Activated B cell treated with CpG ODN at 0.5 μM for 24 hours (primary cell): ENCODE data around the gene SASH1. TPM values are rescaled to one million over a fixed set of nuclear protein-coding genes. Genes with fewer than 3 reads are reported as not detected.

ENCODE experiments used
- ATAC-seq: fragments of 200-7000 bp; cut with Tn5 transposase; one replicate; pipeline ENCODE4 v1.10.0; 2021; ENCODE audit warnings: low read depth, mild to moderate bottlenecking, moderate library complexity
- CTCF ChIA-PET: fragments of 350-600 bp; sonication (Branson Sonifier 250); formaldehyde crosslinking; loops from one replicate; lab custom pipeline; 2021; ENCODE audit warnings: antibody characterized with exemption; lab: Charles Lee
- POLR2A ChIA-PET: fragments of 350-600 bp; sonication (Branson Sonifier 250); formaldehyde crosslinking; loops from one replicate; lab custom pipeline; 2021; ENCODE audit warnings: antibody characterized with exemption; lab: Charles Lee
- DNase-seq: peaks from one replicate; pipeline ENCODE4 v3.0.0; 2022
- H3K27ac Mint-ChIP-seq: one replicate; pipeline ENCODE4 v1.8.0; 2020; ENCODE audit warnings: mixed read lengths
- H3K27me3 Mint-ChIP-seq: one replicate; pipeline ENCODE4 v1.8.0; 2021; ENCODE audit warnings: mixed read lengths
- H3K36me3 Mint-ChIP-seq: one replicate; pipeline ENCODE4 v1.8.0; 2021; ENCODE audit warnings: low read depth, mixed read lengths
- H3K4me1 Mint-ChIP-seq: one replicate; pipeline ENCODE4 v1.8.0; 2021; ENCODE audit warnings: mixed read lengths
- H3K4me3 Mint-ChIP-seq: one replicate; pipeline ENCODE4 v1.8.0; 2020; ENCODE audit warnings: mild to moderate bottlenecking, mixed read lengths
- H3K9me3 Mint-ChIP-seq: one replicate; pipeline ENCODE4 v1.8.0; 2020; ENCODE audit warnings: mixed read lengths
- intact Hi-C: fragments of 100-400 bp; cut with micrococcal nuclease; formaldehyde crosslinking; loops from one replicate; pipeline ENCODE4 v1.15.1; 2024
- total RNA-seq: library from RNA; stranded (reverse); gene quantifications from 2 replicates; pipeline ENCODE4 v1.2.3, GENCODE V29; 2022
- TF ChIP-seq, protein P1 (sequence below): fragments of 200-600 bp; IDR thresholded peaks from one replicate; pipeline ENCODE4 v1.8.0; 2022; ENCODE audit warnings: antibody characterized with exemption, mild to moderate bottlenecking

Gene SASH1
- 0.39 and 0.49 TPM in 2 replicates for total RNA-seq

GRCh38 chr6:148342350-148343046, at the start of gene SASH1:
Gene SASH1 (plus strand): TSS chr6:148342838. CDS start chr6:148343068, 230 bp downstream.
- H3K4me1 Mint-ChIP-seq = peaks cover 13% of the 10 kb centered on the region
- peaks cover 40% of the 10 kb centered on the region for H3K27me3 Mint-ChIP-seq
- TF ChIP-seq, protein P1, sequence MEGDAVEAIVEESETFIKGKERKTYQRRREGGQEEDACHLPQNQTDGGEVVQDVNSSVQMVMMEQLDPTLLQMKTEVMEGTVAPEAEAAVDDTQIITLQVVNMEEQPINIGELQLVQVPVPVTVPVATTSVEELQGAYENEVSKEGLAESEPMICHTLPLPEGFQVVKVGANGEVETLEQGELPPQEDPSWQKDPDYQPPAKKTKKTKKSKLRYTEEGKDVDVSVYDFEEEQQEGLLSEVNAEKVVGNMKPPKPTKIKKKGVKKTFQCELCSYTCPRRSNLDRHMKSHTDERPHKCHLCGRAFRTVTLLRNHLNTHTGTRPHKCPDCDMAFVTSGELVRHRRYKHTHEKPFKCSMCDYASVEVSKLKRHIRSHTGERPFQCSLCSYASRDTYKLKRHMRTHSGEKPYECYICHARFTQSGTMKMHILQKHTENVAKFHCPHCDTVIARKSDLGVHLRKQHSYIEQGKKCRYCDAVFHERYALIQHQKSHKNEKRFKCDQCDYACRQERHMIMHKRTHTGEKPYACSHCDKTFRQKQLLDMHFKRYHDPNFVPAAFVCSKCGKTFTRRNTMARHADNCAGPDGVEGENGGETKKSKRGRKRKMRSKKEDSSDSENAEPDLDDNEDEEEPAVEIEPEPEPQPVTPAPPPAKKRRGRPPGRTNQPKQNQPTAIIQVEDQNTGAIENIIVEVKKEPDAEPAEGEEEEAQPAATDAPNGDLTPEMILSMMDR = no peak
- ChIA-PET CTCF (no interaction called here), POLR2A (no interaction called here)
- intact Hi-C loops = no loop called here
- DNase-seq = peak; percentile 21
- no peak within 1 kb of the TSS for H3K27ac Mint-ChIP-seq
- no peaks in the 10 kb centered on the region for H3K9me3 Mint-ChIP-seq
- peak within 1 kb of the TSS; percentile 76 for H3K4me3 Mint-ChIP-seq
- peak; percentile 37 for ATAC-seq
- no peaks in the 10 kb centered on the region for H3K36me3 Mint-ChIP-seq

DNA sequence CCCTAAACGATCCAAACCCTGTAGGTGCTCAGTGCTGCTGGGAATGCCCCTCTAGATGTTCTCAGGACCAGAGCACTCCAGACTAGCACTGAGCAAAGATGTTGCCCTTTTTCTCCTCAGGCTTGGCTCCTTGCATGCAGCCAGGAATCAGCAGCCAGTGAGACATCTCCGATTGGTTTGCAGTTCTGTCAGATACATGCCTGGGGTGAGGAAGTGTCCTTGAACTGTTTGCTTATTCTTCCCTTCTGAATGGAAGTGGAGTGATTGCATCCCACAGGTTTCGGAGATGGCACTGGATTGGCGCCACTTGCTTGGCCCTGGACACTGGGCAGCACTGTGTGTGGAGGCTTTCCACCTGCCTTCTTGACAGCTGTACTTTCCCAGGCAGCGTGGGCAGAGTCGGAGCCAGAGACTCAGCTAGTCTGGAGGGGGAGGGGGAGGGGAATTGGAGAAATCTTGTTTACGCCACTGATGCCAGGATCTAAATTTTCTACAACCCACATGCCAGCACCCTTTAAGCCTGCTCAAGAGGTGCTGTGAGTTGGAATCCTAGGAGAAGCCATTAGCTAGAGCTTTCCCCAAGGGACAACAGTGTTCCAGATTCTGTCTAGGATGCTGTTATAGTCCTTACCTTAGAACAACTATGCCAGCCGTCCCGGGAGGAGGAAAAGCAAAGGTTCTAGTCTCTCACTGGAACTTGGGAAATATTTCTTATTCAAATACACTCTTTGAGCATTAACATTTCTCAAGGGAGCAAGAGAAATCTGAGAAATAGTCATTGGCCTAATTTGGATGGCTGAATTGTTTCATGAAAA, 49.2 kb upstream of the SASH1 start:
- intact Hi-C loops = no loop called here
- peaks cover 13% of the 10 kb centered on the region for H3K27me3 Mint-ChIP-seq
- H3K36me3 Mint-ChIP-seq = no peaks in the 10 kb centered on the region
- no peak overlapping the region for H3K27ac Mint-ChIP-seq
- no peak for ATAC-seq
- H3K4me1 Mint-ChIP-seq = no peaks in the 10 kb centered on the region
- TF ChIP-seq, protein P1 = no peak
- H3K9me3 Mint-ChIP-seq = no peaks in the 10 kb centered on the region
- no peak for DNase-seq
- CTCF ChIA-PET = no interaction called here
- POLR2A ChIA-PET = interaction anchor here (0.5 kb wide), 1 partner anchor 43 kb away, joined by 6 read pairs; no protein-coding TSS in a partner anchor
- H3K4me3 Mint-ChIP-seq = no peak overlapping the region

GRCh38 chr6:148294059-148294458, 48.6 kb upstream of the SASH1 start:
- intact Hi-C loops = no loop called here
- TF ChIP-seq, protein P1 = no peak
- POLR2A ChIA-PET = interaction anchor here (0.5 kb wide), 1 partner anchor 42 kb away, joined by 6 read pairs; no protein-coding TSS in a partner anchor
- peaks cover 13% of the 10 kb centered on the region for H3K27me3 Mint-ChIP-seq
- H3K36me3 Mint-ChIP-seq = no peaks in the 10 kb centered on the region
- no peak overlapping the region for H3K27ac Mint-ChIP-seq
- CTCF ChIA-PET = no interaction called here
- H3K4me1 Mint-ChIP-seq = no peaks in the 10 kb centered on the region
- no peaks in the 10 kb centered on the region for H3K9me3 Mint-ChIP-seq
- ATAC-seq = no peak
- no peak for DNase-seq
- H3K4me3 Mint-ChIP-seq = no peak overlapping the region

- H3K27ac Mint-ChIP-seq = no peak overlapping the region
- intact Hi-C loops = no loop called here
- peaks cover 11% of the 10 kb centered on the region for H3K27me3 Mint-ChIP-seq
- H3K36me3 Mint-ChIP-seq = no peaks in the 10 kb centered on the region
- ATAC-seq (no peak), DNase-seq (no peak)
- H3K9me3 Mint-ChIP-seq = no peaks in the 10 kb centered on the region
- no peaks in the 10 kb centered on the region for H3K4me1 Mint-ChIP-seq
- ChIA-PET CTCF (no interaction called here), POLR2A (no interaction called here)
- TF ChIP-seq, protein P1 = no peak
- H3K4me3 Mint-ChIP-seq = no peak overlapping the region
Measured at GRCh38 chr6:148295261-148295887, 47.3 kb upstream of the SASH1 start.

DNA sequence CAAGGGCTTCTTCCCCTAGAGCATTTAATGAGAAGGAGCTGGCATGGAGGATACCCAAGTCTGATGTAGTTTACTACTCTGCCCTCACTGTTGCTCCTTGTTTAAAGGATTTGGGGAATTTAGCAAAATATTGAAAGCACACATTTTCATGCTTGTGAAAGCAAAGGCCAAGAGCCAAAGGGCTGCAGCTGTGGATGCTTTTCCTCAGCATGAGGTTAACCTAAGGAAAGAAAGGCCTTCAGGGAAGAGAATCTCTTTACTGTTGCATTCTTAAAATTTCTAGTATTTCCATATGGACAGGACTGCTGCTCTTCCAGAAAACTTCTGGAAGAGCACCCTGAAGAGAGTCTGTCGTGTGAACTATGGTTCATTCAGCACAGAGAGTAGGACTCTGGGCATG, 45.9 kb upstream of the SASH1 start:
- Mint-ChIP-seq H3K9me3 (no peaks in the 10 kb centered on the region), H3K27me3 (peaks cover 11% of the 10 kb centered on the region), H3K27ac (no peak overlapping the region), H3K36me3 (no peaks in the 10 kb centered on the region), H3K4me3 (no peak overlapping the region), H3K4me1 (no peaks in the 10 kb centered on the region)
- intact Hi-C loops = no loop called here
- ChIA-PET POLR2A (no interaction called here), CTCF (no interaction called here)
- ATAC-seq (no peak), DNase-seq (no peak)
- TF ChIP-seq, protein P1 = no peak
